HepG2 (cell line): ENCODE measurements around the gene RELL2. TPM values are rescaled to one million over a fixed set of nuclear protein-coding genes. Genes with fewer than 3 reads are reported as not detected.

ENCODE experiments used
- ATF2 ChIP-seq: sonication (generic); formaldehyde crosslinking; IDR thresholded peaks from 2 replicates; pipeline ENCODE4 v1.4.0; 2020; ENCODE audit warnings: missing genetic modification reagents
- EP300 ChIP-seq, 3 experiments: sonication (generic) in 1 of 3; formaldehyde crosslinking in 1 of 3; IDR thresholded peaks; 2 replicates each; pipeline versions ENCODE4 v1.5.1 to v1.6.1; 2011 to 2020; ENCODE audit warnings: low read depth in 2 of 3, low read length in 2 of 3, borderline replicate concordance in 1 of 3, improper control_type of control experiment in 1 of 3, mild to moderate bottlenecking in 1 of 3, missing genetic modification reagents in 1 of 3, moderate library complexity in 1 of 3
- ERF ChIP-seq: IDR thresholded peaks from 2 replicates; pipeline ENCODE4 v1.6.1; 2018; ENCODE audit warnings: missing biosample characterization, missing genetic modification reagents
- EZH2 ChIP-seq: conservative IDR thresholded peaks from 2 replicates; pipeline ENCODE4 v1.6.1; 2012; ENCODE audit warnings: mild to moderate bottlenecking, low read depth, low read length, moderate library complexity
- GPN1 ChIP-seq: sonication (generic); formaldehyde crosslinking; IDR thresholded peaks from 2 replicates; pipeline ENCODE4 v1.5.1; 2020; ENCODE audit warnings: missing genetic modification reagents, borderline replicate concordance
- HHEX ChIP-seq: IDR thresholded peaks from 2 replicates; pipeline ENCODE4 v1.6.1; 2016; ENCODE audit warnings: control low read depth
- MAFK ChIP-seq, 2 experiments: IDR thresholded peaks in 1 of 2; conservative IDR thresholded peaks in 1 of 2; 2 replicates each; pipeline ENCODE4 v1.6.1; 2011; ENCODE audit warnings: improper control_type of control experiment in 2 of 2, low read length in 2 of 2
- NFAT5 ChIP-seq: sonication (generic); formaldehyde crosslinking; IDR thresholded peaks from 2 replicates; pipeline ENCODE4 v1.4.0; 2020; ENCODE audit warnings: missing genetic modification reagents
- NR1H2 ChIP-seq: sonication (generic); formaldehyde crosslinking; IDR thresholded peaks from 2 replicates; pipeline ENCODE4 v1.8.1; 2022; ENCODE audit warnings: low read depth, missing genetic modification reagents, borderline replicate concordance
- PAWR ChIP-seq: sonication (generic); formaldehyde crosslinking; IDR thresholded peaks from 2 replicates; pipeline ENCODE4 v1.4.0; 2020; ENCODE audit warnings: missing genetic modification reagents, mild to moderate bottlenecking, borderline replicate concordance
- PHF21A ChIP-seq: sonication (generic); formaldehyde crosslinking; IDR thresholded peaks from 2 replicates; pipeline ENCODE4 v1.5.0; 2020; ENCODE audit warnings: mild to moderate bottlenecking, missing genetic modification reagents
- PLRG1 ChIP-seq: fragments of 450-650 bp; conservative IDR thresholded peaks from 2 replicates; pipeline ENCODE4 v1.6.1; 2016
- RORA ChIP-seq: sonication (generic); formaldehyde crosslinking; IDR thresholded peaks from 2 replicates; pipeline ENCODE4 v1.5.0; 2020; ENCODE audit warnings: mild to moderate bottlenecking, missing genetic modification reagents, moderate library complexity
- TAF15 ChIP-seq: fragments of 200-400 bp; formaldehyde crosslinking; IDR thresholded peaks from one replicate; pipeline ENCODE4 v1.6.1; 2018; ENCODE audit warnings: mild to moderate bottlenecking, low read depth, low read length; ENCODE audit not compliant: poor library complexity, severe bottlenecking
- TBX2 ChIP-seq: sonication (generic); formaldehyde crosslinking; IDR thresholded peaks from 2 replicates; pipeline ENCODE4 v1.5.0; 2020; ENCODE audit warnings: missing genetic modification reagents, mild to moderate bottlenecking, borderline replicate concordance
- ZNF510 ChIP-seq: sonication (generic); formaldehyde crosslinking; IDR thresholded peaks from 2 replicates; pipeline ENCODE4 v1.4.0; 2020; ENCODE audit warnings: low read depth, mild to moderate bottlenecking, missing genetic modification reagents
- ZNF607 ChIP-seq: sonication (generic); formaldehyde crosslinking; IDR thresholded peaks from 2 replicates; pipeline ENCODE4 v1.5.1; 2020; ENCODE audit warnings: missing genetic modification reagents, mild to moderate bottlenecking, borderline replicate concordance
- ZNF678 ChIP-seq: sonication (generic); formaldehyde crosslinking; IDR thresholded peaks from 2 replicates; pipeline ENCODE4 v1.4.0; 2020; ENCODE audit warnings: mild to moderate bottlenecking, missing genetic modification reagents
- ZNF704 ChIP-seq: sonication (generic); formaldehyde crosslinking; IDR thresholded peaks from 2 replicates; pipeline ENCODE4 v1.8.1; 2023; ENCODE audit warnings: mild to moderate bottlenecking, inconsistent platforms, moderate library complexity, missing genetic modification reagents, borderline replicate concordance
- polyA plus RNA-seq, 8 experiments: library from polyadenylated mRNA; depleted of rRNA in 3 of 8; stranded (reverse) in 7 of 8; unstranded in 1 of 8; fragments of >200 nt; fragmentation: Illumina TruSeq in 4 of 8; extraction: Trizol in 4 of 8; gene quantifications; 2 replicates each; pipeline versions ENCODE4 v1.2.1 to v1.2.3, GENCODE V29; 2011 to 2016; ENCODE audit warnings: low read depth in 4 of 8, missing spikeins in 1 of 8, mixed read lengths in 1 of 8; ENCODE audit not compliant: insufficient read depth in 1 of 8
- total RNA-seq, 5 experiments: library from RNA; depleted of rRNA; stranded (reverse); fragments of >200 nt; fragmentation: Illumina TruSeq; extraction: Trizol; gene quantifications; 2 replicates each; pipeline ENCODE4 v1.2.3, GENCODE V29; 2016; ENCODE audit warnings: low read depth in 1 of 5

Gene RELL2
- total and polyA plus RNA-seq, 2 of the 13 experiments (the other 11 are each of a cell fraction or from before 2014, with no cell fraction given) = 6.4 to 8.3 TPM

- TF ChIP-seq NR1H2 (CRISPR knock-in tag) (no peak), ZNF510 (CRISPR knock-in tag) (no peak), EZH2 (no peak), TAF15 (peak; percentile 32), ZNF607 (CRISPR knock-in tag) (no peak; the same call in none of the 2 replicates), RORA (CRISPR knock-in tag) (no peak), PAWR (CRISPR knock-in tag) (no peak; the same call in 1 of the 2 replicates), GPN1 (CRISPR knock-in tag) (no peak), ERF (CRISPR knock-in tag) (no peak), PHF21A (CRISPR knock-in tag) (no peak; the same call in 1 of the 2 replicates), EP300 (IDR thresholded peaks at IDR 0.05; ENCODE audit: low read depth in 2 of 2, low read length in 2 of 2) (no peak), EP300 (CRISPR knock-in tag; IDR thresholded peaks at IDR 0.05; ENCODE audit: borderline replicate concordance) (no peak), HHEX (no peak), PLRG1 (no peak), ZNF678 (CRISPR knock-in tag) (no peak), ATF2 (CRISPR knock-in tag) (no peak), NFAT5 (CRISPR knock-in tag) (no peak), MAFK (conservative IDR thresholded peaks at IDR 0.05 in 1 of 2, IDR thresholded peaks at IDR 0.05 in 1 of 2; ENCODE audit: low read length in 2 of 2) (no peak), ZNF704 (CRISPR knock-in tag) (0 out of 2 replicates have a peak, but pooled peaks have one; percentile 30), TBX2 (CRISPR knock-in tag) (no peak)
Measured at GRCh38 chr5:141636413-141637122, at the start of gene RELL2, which contains the start of gene HDAC3 (continued).
